Measurements from ENCODE around the gene FBXW12. TPM values are rescaled to one million over a fixed set of nuclear protein-coding genes. Genes with fewer than 3 reads are reported as not detected.

The FBXW12 gene
- total and polyA plus RNA-seq, 2 experiments from 2014 or later = 0.39 to 0.51 TPM

- DNase-seq (ENCODE audit: low read depth in 1 of 2, low spot score in 1 of 2) = no peak
- Histone ChIP-seq H3K4me3 (no peak overlapping the region), H3K27me3 (no peaks in the 10 kb centered on the region), H3K4me1 (ENCODE audit: low read depth) (no peaks in the 10 kb centered on the region), H3K36me3 (peaks cover 20% of the 10 kb centered on the region), H3K9me3 (ENCODE audit: low read depth) (no peaks in the 10 kb centered on the region), H3K27ac (no peak overlapping the region)
- TF ChIP-seq CTCF (IDR thresholded peaks at IDR 0.05; ENCODE audit: low read depth, low read length) = no peak
Observed at GRCh38 chr3:48410205-48411040, 38.4 kb downstream of the FBXW12 start.

- Histone ChIP-seq H3K4me1 (ENCODE audit: low read depth) (no peaks in the 10 kb centered on the region), H3K27ac (no peak overlapping the region), H3K4me3 (no peak overlapping the region), H3K9me3 (ENCODE audit: low read depth) (no peaks in the 10 kb centered on the region), H3K36me3 (peaks cover 24% of the 10 kb centered on the region), H3K27me3 (no peaks in the 10 kb centered on the region)
- no peak for TF ChIP-seq CTCF (IDR thresholded peaks at IDR 0.05; ENCODE audit: low read depth, low read length)
- no peak for DNase-seq (ENCODE audit: low read depth in 1 of 2, low spot score in 1 of 2)
Observed at GRCh38 chr3:48411041-48411588, 39.1 kb downstream of the FBXW12 start.

- no peak for DNase-seq (ENCODE audit: low read depth in 1 of 2, low spot score in 1 of 2)
- no peak overlapping the region for H3K27ac ChIP-seq
- TF ChIP-seq CTCF (IDR thresholded peaks at IDR 0.05; ENCODE audit: low read depth, low read length) = no peak
- H3K27me3 ChIP-seq = no peaks in the 10 kb centered on the region
- H3K9me3 ChIP-seq (ENCODE audit: low read depth) = no peaks in the 10 kb centered on the region
- no peaks in the 10 kb centered on the region for H3K4me1 ChIP-seq (ENCODE audit: low read depth)
- peaks cover 24% of the 10 kb centered on the region for H3K36me3 ChIP-seq
- H3K4me3 ChIP-seq = no peak overlapping the region
Observed at GRCh38 chr3:48411606-48412374, 39.8 kb downstream of the FBXW12 start.

GRCh38 chr3:48412375-48413001 is 40.5 kb downstream of the FBXW12 start:
- TF ChIP-seq CTCF (IDR thresholded peaks at IDR 0.05; ENCODE audit: low read depth, low read length) = no peak
- no peak for DNase-seq (ENCODE audit: low read depth in 1 of 2, low spot score in 1 of 2)
- Histone ChIP-seq H3K9me3 (ENCODE audit: low read depth) (no peaks in the 10 kb centered on the region), H3K27me3 (no peaks in the 10 kb centered on the region), H3K4me1 (ENCODE audit: low read depth) (no peaks in the 10 kb centered on the region), H3K4me3 (no peak overlapping the region), H3K27ac (no peak overlapping the region), H3K36me3 (peaks cover 24% of the 10 kb centered on the region)

GRCh38 chr3:48413086-48413485 is 41.1 kb downstream of the FBXW12 start:
- H3K27ac ChIP-seq = no peak overlapping the region
- no peak overlapping the region for H3K4me3 ChIP-seq
- H3K27me3 ChIP-seq = no peaks in the 10 kb centered on the region
- peaks cover 24% of the 10 kb centered on the region for H3K36me3 ChIP-seq
- no peak for TF ChIP-seq CTCF (IDR thresholded peaks at IDR 0.05; ENCODE audit: low read depth, low read length)
- DNase-seq (ENCODE audit: low read depth in 1 of 2, low spot score in 1 of 2) = no peak
- no peaks in the 10 kb centered on the region for H3K4me1 ChIP-seq (ENCODE audit: low read depth)
- no peaks in the 10 kb centered on the region for H3K9me3 ChIP-seq (ENCODE audit: low read depth)

All from cardiac muscle cell (in vitro differentiated cells and primary cell).